AG08396 (cell line): ENCODE results near the gene CISH.

Source experiments
- DNase-seq: peaks from one replicate; pipeline ENCODE4 v3.0.0; 2012; ENCODE audit warnings: low spot score, mixed read lengths

CISH gene

DNA sequence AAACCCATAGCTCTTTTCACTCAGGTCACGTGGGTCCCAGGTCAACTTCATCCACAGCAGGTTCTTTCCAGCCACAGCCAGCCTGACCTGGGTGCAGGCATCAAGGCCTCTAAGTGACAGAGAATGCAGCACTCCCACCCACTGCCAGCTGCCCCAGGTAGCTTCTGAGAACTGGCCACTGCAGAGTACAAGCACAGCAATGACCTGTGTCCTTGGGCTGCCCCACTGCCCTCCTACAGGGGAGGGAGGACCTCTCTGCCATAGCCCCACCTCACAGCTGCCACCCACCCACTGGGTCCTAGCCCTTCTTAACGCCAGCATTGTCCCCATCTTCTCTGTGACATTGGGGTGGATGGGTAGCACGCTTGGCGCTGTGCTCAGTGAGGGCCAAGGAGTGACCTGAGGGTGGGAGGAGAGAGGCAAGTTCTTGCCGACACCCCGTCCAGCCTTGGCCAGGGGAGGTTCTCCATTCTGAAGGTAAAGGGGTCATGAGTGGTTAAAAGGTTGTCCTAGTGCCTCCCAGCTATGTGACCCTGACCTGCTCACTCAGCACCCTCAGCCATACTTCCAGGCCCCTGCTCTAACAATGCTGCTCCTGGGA is 12.4 kb downstream of the CISH start:
- no peak for DNase-seq

GRCh38 chr3:50594253-50594785 is 17.3 kb downstream of the CISH start:
- DNase-seq = no peak

DNA sequence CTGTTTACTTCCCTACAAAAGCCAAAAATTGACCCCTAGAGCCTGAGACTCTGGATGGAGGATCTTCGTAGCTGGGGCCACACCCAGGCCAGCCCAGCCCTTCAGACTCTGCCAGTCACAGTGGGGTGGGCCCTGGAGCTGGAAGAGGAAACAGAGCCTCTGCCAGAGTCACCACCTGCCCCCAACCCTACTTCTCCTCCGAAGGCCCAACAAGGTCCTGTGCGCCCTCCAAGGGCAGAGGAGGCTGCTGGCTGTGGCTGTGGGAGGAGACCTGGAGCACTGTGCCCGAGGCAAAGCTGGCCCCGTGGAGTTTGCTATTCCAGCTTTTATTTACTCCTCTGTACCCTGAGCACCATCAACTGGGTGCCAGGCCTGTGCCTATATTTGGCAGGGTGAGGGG is 19.0 kb downstream of the CISH start:
- no peak for DNase-seq

DNA sequence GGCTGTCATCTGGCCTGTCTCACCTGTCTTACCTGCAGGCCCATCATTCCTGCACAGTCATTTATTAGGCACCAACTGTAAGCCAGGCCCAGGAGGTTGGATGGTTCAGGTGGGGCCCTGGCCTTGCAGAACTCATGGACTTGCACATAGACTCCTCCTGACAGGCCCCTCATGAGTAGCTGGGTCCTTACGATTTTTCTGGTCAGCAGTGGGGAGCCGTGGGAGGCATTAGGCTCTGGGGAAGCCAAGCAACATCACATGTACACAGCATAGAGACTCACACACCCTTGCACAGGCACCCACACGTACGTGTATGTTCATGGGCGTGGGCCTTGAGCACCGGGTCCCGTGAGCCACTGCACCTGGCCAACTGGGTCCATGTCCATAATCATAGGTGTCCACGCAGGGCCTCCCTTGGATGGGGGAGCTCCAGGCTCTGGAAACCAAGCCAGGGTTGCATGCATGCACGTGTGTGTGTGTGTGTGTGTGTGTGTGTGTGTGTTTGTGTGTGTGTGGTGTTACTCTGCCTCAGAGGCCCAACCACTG is 20.3 kb downstream of the CISH start:
- DNase-seq = no peak

DNA sequence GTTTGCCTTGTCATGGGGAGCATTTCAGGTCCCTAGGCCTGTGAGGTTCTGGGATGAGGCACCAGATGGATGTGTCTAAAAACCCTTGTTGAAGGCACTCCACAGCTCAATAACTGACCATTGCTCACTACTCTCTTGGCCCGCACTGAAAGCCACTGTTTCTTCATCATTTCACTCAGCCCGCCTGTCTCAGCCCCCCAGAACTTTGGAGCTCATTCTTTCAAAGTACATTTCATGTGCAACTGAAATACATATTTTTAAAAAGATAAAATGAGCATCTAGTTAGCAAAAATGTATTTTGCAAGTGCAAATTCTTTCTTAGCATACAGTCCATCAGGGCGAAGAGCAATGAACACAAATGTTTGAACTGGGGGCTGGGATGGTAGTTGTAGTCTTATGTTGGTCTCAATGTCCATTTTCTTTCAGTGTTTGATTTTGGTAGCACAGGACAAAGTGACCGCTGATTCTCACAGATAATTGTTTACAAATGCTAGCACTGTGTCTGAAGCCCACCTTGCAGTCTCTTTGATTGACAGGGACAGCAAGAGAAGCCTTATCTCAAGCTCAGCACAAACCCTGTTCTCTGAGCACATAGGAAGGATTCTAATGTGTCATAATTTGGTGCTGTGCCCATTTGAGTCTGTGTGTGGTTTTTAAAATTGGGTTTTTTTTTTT is 22.7 kb downstream of the CISH start:
- no peak for DNase-seq

DNA sequence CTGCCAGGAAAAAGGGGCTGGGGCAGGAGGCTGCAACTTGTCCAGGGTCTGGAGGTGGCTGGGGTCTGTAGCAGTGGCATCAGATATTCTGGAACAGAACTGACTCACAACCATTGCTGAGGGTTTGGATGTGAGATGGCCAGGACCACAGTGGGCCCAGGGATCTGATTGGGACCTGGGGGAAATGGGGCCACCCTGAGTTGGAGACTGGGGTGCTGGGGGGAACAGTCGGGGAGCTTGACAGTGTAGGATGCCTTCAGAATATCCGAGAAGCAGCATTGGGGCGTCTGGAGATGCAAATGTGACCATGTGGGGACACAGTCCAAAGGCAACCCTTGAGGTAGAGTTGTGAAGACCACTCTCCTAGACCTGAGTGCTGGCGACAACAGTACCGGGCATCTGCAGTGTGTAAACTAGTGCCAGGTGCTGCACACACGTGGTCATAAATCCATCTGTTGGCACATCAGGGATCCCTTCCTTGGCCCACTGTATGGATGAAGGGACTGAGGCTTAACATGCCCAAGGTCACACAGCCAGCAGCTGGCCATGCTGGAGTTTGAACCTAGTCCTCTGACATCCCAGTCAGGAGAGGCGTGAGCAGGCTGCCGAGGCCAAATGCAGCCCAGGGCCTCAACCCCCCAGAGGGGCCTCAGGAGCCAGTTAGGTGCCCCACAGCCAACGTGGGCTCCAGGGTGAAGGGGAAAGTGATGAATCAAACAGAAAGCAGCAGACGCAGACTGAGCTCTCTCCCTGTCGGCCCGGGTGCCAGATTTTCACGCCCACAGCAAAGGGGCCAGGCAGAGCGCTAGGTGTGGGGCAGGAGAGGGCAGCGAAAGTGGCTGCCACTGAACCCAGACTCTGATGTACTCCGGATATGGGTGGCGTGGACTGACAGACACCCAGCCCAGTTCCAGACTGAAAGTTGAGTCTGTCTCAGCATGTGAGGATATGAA is 23.5 kb downstream of the CISH start:
- DNase-seq = no peak

DNA sequence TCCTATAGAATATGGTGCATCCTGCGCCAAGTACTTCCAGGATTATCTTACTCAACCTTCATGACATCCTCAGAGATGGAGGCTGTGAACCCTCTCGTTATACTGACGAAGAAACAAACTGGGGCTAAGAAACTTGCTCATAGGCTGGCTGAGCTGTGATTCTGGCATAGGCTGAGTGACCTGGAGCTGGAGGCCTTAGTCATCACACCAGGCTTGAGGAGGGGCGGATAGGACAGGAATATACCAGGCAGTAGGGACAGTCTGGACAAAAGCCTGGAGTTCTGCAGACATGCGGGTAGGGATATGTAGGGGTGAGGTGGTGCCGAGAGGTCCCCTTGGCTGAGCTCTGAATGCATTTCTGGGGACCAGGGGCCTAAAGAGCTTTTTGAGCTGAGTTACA is 24.2 kb downstream of the CISH start:
- no peak for DNase-seq

- no peak for DNase-seq
Measured at GRCh38 chr3:50586763-50587070, 24.9 kb downstream of the CISH start.

DNA sequence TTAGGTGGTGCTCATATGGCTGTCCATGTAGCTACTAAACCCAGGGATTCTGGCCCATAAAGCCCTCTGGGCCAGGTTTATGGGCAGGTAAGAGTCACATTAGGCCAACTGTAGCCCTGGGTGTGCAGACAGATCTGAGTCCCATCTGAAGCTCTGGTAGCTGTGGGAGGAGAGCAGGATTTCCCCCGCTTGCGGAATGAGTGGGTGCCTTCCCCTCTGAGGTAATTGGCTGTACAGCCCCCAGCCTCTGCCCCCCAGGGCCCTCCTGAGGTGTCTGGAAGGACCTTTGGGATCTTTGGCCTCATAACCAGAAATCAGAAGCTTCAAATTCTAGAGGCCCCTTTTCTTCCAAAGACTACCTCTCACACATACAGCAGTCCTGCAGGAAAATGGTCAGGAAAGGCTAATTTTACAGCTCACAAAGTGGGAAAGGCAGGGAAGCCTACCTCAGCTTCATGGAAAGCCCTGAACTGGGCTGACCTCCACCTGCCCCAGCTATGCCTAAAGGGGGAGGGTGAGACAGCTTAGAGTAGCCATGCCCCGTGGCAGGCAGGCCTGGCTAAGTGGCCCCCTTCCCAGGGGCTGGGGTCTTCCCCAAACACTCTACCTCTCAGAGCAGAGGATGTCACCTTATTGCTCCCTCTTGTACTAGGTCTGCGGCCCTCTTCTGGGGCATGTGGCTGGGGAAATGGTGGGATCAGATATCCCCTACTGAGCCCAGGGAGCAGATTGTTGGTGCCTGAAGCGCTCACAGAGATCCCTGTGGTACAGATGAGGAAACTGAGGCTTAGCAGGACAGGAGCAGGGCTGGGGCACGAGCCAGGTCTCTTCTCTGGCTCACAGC is 25.4 kb downstream of the CISH start:
- DNase-seq = no peak

GRCh38 chr3:50584391-50584790 is 27.2 kb downstream of the CISH start:
- DNase-seq = no peak

GRCh38 chr3:50583897-50584296 is 27.7 kb downstream of the CISH start:
- DNase-seq = no peak

GRCh38 chr3:50582083-50582482 is 29.5 kb downstream of the CISH start:
- no peak for DNase-seq

GRCh38 chr3:50581459-50581842 is 30.1 kb downstream of the CISH start:
- DNase-seq = no peak

- no peak for DNase-seq
Measured at GRCh38 chr3:50580683-50581458, 30.7 kb downstream of the CISH start.

DNA sequence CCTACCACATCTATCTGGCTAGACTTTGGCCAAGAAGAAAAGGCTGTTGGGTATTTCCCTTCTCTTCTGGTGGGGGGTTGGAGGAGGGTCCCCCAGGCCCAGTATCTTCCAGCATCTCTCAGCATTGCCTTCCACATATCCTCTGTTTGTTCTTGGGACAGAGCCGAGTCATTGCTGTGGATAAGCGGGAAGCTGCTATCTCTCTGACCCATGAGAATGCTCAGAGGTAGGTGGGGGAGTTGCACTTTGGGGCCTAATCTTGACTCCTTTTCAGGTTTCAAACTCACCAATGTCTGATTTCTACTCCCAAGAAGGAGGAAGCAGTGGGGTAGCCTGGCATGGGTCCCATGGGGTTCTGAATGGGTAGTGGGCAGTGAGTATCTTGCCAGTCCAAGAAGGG is 34.2 kb downstream of the CISH start:
- no peak for DNase-seq

GRCh38 chr3:50575372-50575771 is 36.2 kb downstream of the CISH start:
- DNase-seq = no peak

- no peak for DNase-seq
Measured at GRCh38 chr3:50574444-50574831, 37.1 kb downstream of the CISH start.

GRCh38 chr3:50573566-50574443 is 37.8 kb downstream of the CISH start:
- DNase-seq = no peak

DNA sequence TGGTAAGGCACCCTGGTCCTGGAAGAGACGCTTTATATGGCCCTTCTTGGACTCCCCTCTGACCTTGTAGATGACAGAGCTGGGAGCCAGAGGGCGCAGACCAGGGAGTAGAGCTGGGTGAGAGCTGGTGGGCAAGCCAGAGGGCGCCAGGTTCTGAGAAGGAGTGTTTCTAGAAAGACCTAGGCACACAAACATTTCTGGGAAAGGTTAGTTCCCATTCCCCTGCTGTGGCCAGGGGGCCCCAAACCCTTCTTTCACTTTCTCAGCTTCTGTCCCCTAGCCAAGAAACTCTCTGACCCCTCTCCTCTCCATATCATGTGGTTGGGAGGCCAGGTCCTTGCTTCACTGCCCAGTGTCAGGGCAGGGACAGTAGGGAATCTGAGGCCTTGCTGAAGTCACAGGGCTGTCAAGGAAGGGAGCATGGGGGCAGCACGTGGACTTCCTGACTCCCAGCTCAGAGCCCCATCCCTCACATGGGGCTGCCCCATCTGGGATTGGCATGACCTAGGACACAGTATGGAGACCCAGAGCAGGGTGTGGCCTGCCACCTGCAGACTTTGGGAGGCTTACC is 38.7 kb downstream of the CISH start:
- DNase-seq = no peak

DNA sequence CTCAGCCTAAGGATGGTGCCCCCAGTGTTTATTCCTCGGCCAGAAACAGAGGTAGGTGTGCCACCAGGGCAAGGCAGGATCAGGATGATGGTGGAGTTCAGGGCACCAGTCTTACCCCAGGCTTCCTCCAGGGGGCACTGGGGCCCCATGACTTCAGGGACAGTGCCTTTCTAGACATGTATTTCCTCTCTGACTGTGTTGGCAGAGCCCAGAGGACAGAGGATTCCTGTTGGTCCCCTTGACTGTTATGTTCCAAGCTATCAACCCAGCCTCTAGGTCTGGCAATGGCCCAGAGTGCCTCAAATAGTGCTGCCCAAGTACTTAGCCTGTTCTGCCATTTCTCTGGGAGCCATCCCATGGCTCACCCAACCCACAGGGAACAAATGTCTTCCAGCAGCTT is 39.4 kb downstream of the CISH start:
- DNase-seq = peak; percentile 80
